Keratinocyte (primary cell): ENCODE measurements around the gene PPM1H. TPM values are rescaled to one million over a fixed set of nuclear protein-coding genes. Genes with fewer than 3 reads are reported as not detected.

ENCODE experiments used
- DNase-seq: peaks from one replicate; pipeline ENCODE4 v3.0.0-alpha.2; 2011; ENCODE audit warnings: low read depth, missing footprints, low spot score
- FAIRE-seq: peaks from 2 replicates; lab custom pipeline; 2011; peaks lifted over from hg19 to GRCh38; lab: Jason Lieb, UNC
- H2AFZ ChIP-seq: 2 replicates; pipeline ENCODE4 v1.6.0; 2012; ENCODE audit warnings: low read length, control low read depth, inconsistent platforms; ENCODE audit not compliant: control insufficient read depth
- H3K27ac ChIP-seq: 2 replicates; pipeline ENCODE4 v1.5.1; 2011; ENCODE audit warnings: low read length; ENCODE audit not compliant: control insufficient read depth, insufficient read depth
- H3K27me3 ChIP-seq: 3 replicates; pipeline ENCODE4 v1.6.0; 2011; ENCODE audit warnings: low read length; ENCODE audit not compliant: control insufficient read depth, insufficient read depth; ENCODE audit errors: extremely low read depth
- H3K36me3 ChIP-seq, 2 experiments: 2 replicates in 1 of 2; 3 replicates in 1 of 2; pipeline ENCODE4 v1.5.1; 2011; ENCODE audit warnings: low read length in 2 of 2, mild to moderate bottlenecking in 1 of 2; ENCODE audit not compliant: control insufficient read depth in 2 of 2, insufficient read depth in 2 of 2; ENCODE audit errors: extremely low read depth in 1 of 2
- H3K4me1 ChIP-seq: 3 replicates; pipeline ENCODE4 v1.5.1; 2011; ENCODE audit warnings: low read length; ENCODE audit not compliant: control insufficient read depth, insufficient read depth; ENCODE audit errors: extremely low read depth
- H3K4me2 ChIP-seq: 3 replicates; pipeline ENCODE4 v1.6.0; 2011; ENCODE audit warnings: low read depth, low read length; ENCODE audit not compliant: control insufficient read depth, insufficient read depth; ENCODE audit errors: extremely low read depth
- H3K4me3 ChIP-seq, 3 experiments: fragments of 200-600 bp in 1 of 3; sonication (generic) in 1 of 3; 2 replicates in 2 of 3; 3 replicates in 1 of 3; pipeline ENCODE4 v1.5.1; 2011 to 2016; ENCODE audit warnings: low read length in 3 of 3, mild to moderate bottlenecking in 3 of 3, control low read depth in 2 of 3, inconsistent platforms in 1 of 3, low read depth in 1 of 3, mixed read lengths in 1 of 3, mixed run types in 1 of 3, moderate library complexity in 1 of 3; ENCODE audit not compliant: control insufficient read depth in 2 of 3, insufficient read depth in 2 of 3; ENCODE audit errors: extremely low read depth in 1 of 3
- H3K79me2 ChIP-seq: 2 replicates; pipeline ENCODE4 v1.6.0; 2012; ENCODE audit warnings: low read length; ENCODE audit not compliant: control insufficient read depth, insufficient read depth
- H3K9ac ChIP-seq: 3 replicates; pipeline ENCODE4 v1.6.0; 2011; ENCODE audit warnings: low read length; ENCODE audit not compliant: control insufficient read depth, insufficient read depth; ENCODE audit errors: extremely low read depth
- H3K9me1 ChIP-seq: 3 replicates; pipeline ENCODE4 v1.6.0; 2011; ENCODE audit warnings: low read length; ENCODE audit not compliant: control insufficient read depth, insufficient read depth; ENCODE audit errors: extremely low read depth
- H3K9me3 ChIP-seq: 2 replicates; pipeline ENCODE4 v1.5.1; 2012; ENCODE audit warnings: low read depth, low read length; ENCODE audit not compliant: control insufficient read depth
- H4K20me1 ChIP-seq: 3 replicates; pipeline ENCODE4 v1.6.0; 2011; ENCODE audit warnings: low read length; ENCODE audit not compliant: control insufficient read depth, insufficient read depth; ENCODE audit errors: extremely low read depth
- CTCF ChIP-seq, 3 experiments: IDR thresholded peaks in 1 of 3; conservative IDR thresholded peaks in 1 of 3; optimal IDR thresholded peaks in 1 of 3; 2 replicates in 2 of 3; 3 replicates in 1 of 3; pipeline versions ENCODE3 to v1.5.1; 2011; ENCODE audit warnings: low read length in 3 of 3, mild to moderate bottlenecking in 3 of 3, moderate library complexity in 2 of 3, control low read depth in 1 of 3, inconsistent platforms in 1 of 3; ENCODE audit not compliant: insufficient read depth in 2 of 3; ENCODE audit errors: extremely low read depth in 1 of 3
- EZH2 ChIP-seq: IDR thresholded peaks from one replicate; pipeline ENCODE4 v1.6.1; 2012; ENCODE audit warnings: inconsistent platforms, mild to moderate bottlenecking, low read length, moderate library complexity
- dilution Hi-C: fragments of 300-500 bp; cut with MboI; formaldehyde crosslinking; loops from one replicate; pipeline ENCODE4 v1.7.0; 2020; ENCODE audit warnings: low sequenced_read_pairs; ENCODE audit not compliant: extremely low pct_ligation_motif_present
- polyA plus RNA-seq, 5 experiments: library from polyadenylated mRNA; depleted of rRNA in 3 of 5; stranded (reverse) in 3 of 5; stranded (forward) in 1 of 5; unstranded in 1 of 5; fragments of >200 nt; gene quantifications; 1 replicate in 1 of 5; 2 replicates in 3 of 5; 3 replicates in 1 of 5; pipeline versions ENCODE4 v1.2.1 to v1.2.3, GENCODE V29; 2011 to 2012; ENCODE audit warnings: missing spikeins in 2 of 5, low read depth in 1 of 5, low replicate concordance in 1 of 5

The PPM1H gene
- polyA plus RNA-seq, 1 donor (not counting 4 experiments of a cell fraction or from before 2014, with no cell fraction given), result 0.09 TPM

GRCh38 chr12:62603061-62603810 lies 331.7 kb downstream of the PPM1H start:
- peaks cover 34% of the 10 kb centered on the region for H3K79me2 ChIP-seq
- dilution Hi-C loops, result loop anchor here (25.0 kb wide), 1 partner anchor 184 kb away; no protein-coding TSS in a partner anchor

GRCh38 chr12:62602255-62603060 lies 332.5 kb downstream of the PPM1H start:
- DNase-seq (peak; percentile 30), FAIRE-seq (no peak)
- Histone ChIP-seq H3K9ac (peak overlapping the region; percentile 99), H3K4me1 (peaks cover 16% of the 10 kb centered on the region), H3K36me3 (no peaks in the 10 kb centered on the region), H4K20me1 (no peaks in the 10 kb centered on the region), H2AFZ (peak overlapping the region; percentile 85), H3K27me3 (no peaks in the 10 kb centered on the region), H3K9me1 (no peaks in the 10 kb centered on the region), H3K4me3 (peak overlapping the region; percentile 71 to 95 (median 75)), H3K27ac (peak overlapping the region; percentile 95), H3K9me3 (no peaks in the 10 kb centered on the region), H3K4me2 (peak overlapping the region; percentile 92), H3K79me2 (peaks cover 34% of the 10 kb centered on the region)
- dilution Hi-C loops, result loop anchor here (25.0 kb wide), 1 partner anchor 185 kb away; no protein-coding TSS in a partner anchor
- TF ChIP-seq CTCF (optimal IDR thresholded peaks at IDR 0.05 in 1 of 3, IDR thresholded peaks at IDR 0.05 in 1 of 3, conservative IDR thresholded peaks at IDR 0.05 in 1 of 3; ENCODE audit: extremely low read depth in 1 of 3, insufficient read depth in 2 of 3, low read length in 3 of 3) (no peak), EZH2 (no peak)

More at GRCh38 chr12:62603061-62603810, 331.7 kb downstream of the PPM1H start:
- Histone ChIP-seq H3K27me3 (no peaks in the 10 kb centered on the region), H2AFZ (peak overlapping the region; percentile 85), H4K20me1 (no peaks in the 10 kb centered on the region), H3K4me1 (peaks cover 16% of the 10 kb centered on the region), H3K9me1 (no peaks in the 10 kb centered on the region), H3K27ac (peak overlapping the region; percentile 95), H3K9ac (peak overlapping the region; percentile 99), H3K4me2 (peak overlapping the region; percentile 92), H3K9me3 (no peaks in the 10 kb centered on the region), H3K4me3 (peak overlapping the region; percentile 71 to 95 (median 75)), H3K36me3 (no peaks in the 10 kb centered on the region)
- TF ChIP-seq EZH2, result no peak
- TF ChIP-seq CTCF (optimal IDR thresholded peaks at IDR 0.05 in 1 of 3, IDR thresholded peaks at IDR 0.05 in 1 of 3, conservative IDR thresholded peaks at IDR 0.05 in 1 of 3; ENCODE audit: extremely low read depth in 1 of 3, insufficient read depth in 2 of 3, low read length in 3 of 3), result peak; percentile 40 to 73 (median 71)
- DNase-seq (no peak), FAIRE-seq (no peak)
